HUES6 (cell line): ENCODE data around the gene EML1.

ENCODE experiments used
- H3K27ac ChIP-seq: 2 replicates; pipeline ENCODE4 v1.7.0; 2013; ENCODE audit warnings: low read depth, mild to moderate bottlenecking, low read length, inconsistent platforms
- H3K27me3 ChIP-seq: 2 replicates; pipeline ENCODE4 v1.6.1; 2013; ENCODE audit warnings: low read length; ENCODE audit not compliant: control insufficient read depth, insufficient read depth
- H3K36me3 ChIP-seq: 2 replicates; pipeline ENCODE4 v1.6.1; 2013; ENCODE audit warnings: low read length; ENCODE audit not compliant: control insufficient read depth, insufficient read depth
- H3K4me1 ChIP-seq: 2 replicates; pipeline ENCODE4 v1.6.1; 2013; ENCODE audit warnings: low read length; ENCODE audit not compliant: control insufficient read depth, insufficient read depth
- H3K4me3 ChIP-seq: 2 replicates; pipeline ENCODE4 v1.5.1; 2013; ENCODE audit warnings: low read depth, low read length
- H3K9ac ChIP-seq: one replicate; pipeline ENCODE4 v1.6.1; 2013; ENCODE audit warnings: mild to moderate bottlenecking, low read length
- H3K9me3 ChIP-seq: 2 replicates; pipeline ENCODE4 v1.6.1; 2013; ENCODE audit warnings: low read depth, low read length; ENCODE audit not compliant: control insufficient read depth, insufficient read depth

The EML1 gene

GRCh38 chr14:99983251-99984015 lies 190.2 kb downstream of the EML1 start:
- H3K27ac ChIP-seq: no peak overlapping the region
- no peaks in the 10 kb centered on the region for H3K36me3 ChIP-seq
- no peaks in the 10 kb centered on the region for H3K27me3 ChIP-seq
- H3K4me3 ChIP-seq: no peak overlapping the region
- peaks cover 9% of the 10 kb centered on the region; the same call in 1 of the 2 replicates for H3K4me1 ChIP-seq
- no peak overlapping the region for H3K9ac ChIP-seq
- peaks cover 7% of the 10 kb centered on the region for H3K9me3 ChIP-seq

- peaks cover 9% of the 10 kb centered on the region; the same call in 1 of the 2 replicates for H3K4me1 ChIP-seq
- no peaks in the 10 kb centered on the region for H3K36me3 ChIP-seq
- no peak overlapping the region for H3K4me3 ChIP-seq
- peaks cover 7% of the 10 kb centered on the region for H3K9me3 ChIP-seq
- no peaks in the 10 kb centered on the region for H3K27me3 ChIP-seq
- H3K9ac ChIP-seq: no peak overlapping the region
- no peak overlapping the region for H3K27ac ChIP-seq
These were observed 190.8 kb downstream of the EML1 start for GRCh38 chr14:99984036-99984435.

- Histone ChIP-seq H3K9me3 (peaks cover 7% of the 10 kb centered on the region), H3K4me3 (no peak overlapping the region), H3K36me3 (no peaks in the 10 kb centered on the region), H3K27ac (no peak overlapping the region), H3K4me1 (peaks cover 9% of the 10 kb centered on the region; the same call in 1 of the 2 replicates), H3K9ac (no peak overlapping the region), H3K27me3 (no peaks in the 10 kb centered on the region)
These were observed 193.2 kb downstream of the EML1 start for GRCh38 chr14:99986396-99986795.

- Histone ChIP-seq H3K9me3 (peaks cover 10% of the 10 kb centered on the region), H3K36me3 (no peaks in the 10 kb centered on the region), H3K4me1 (no peaks in the 10 kb centered on the region), H3K4me3 (no peak overlapping the region), H3K9ac (no peak overlapping the region), H3K27me3 (no peaks in the 10 kb centered on the region), H3K27ac (no peak overlapping the region)
These were observed 195.8 kb downstream of the EML1 start for GRCh38 chr14:99989032-99989431.

GRCh38 chr14:99990268-99991170 lies 197.3 kb downstream of the EML1 start:
- H3K36me3 ChIP-seq: no peaks in the 10 kb centered on the region
- no peak overlapping the region for H3K9ac ChIP-seq
- H3K27ac ChIP-seq: no peak overlapping the region
- peaks cover 10% of the 10 kb centered on the region for H3K9me3 ChIP-seq
- no peak overlapping the region for H3K4me3 ChIP-seq
- H3K27me3 ChIP-seq: no peaks in the 10 kb centered on the region
- H3K4me1 ChIP-seq: no peaks in the 10 kb centered on the region

GRCh38 chr14:99991331-99991730 lies 198.1 kb downstream of the EML1 start:
- H3K36me3 ChIP-seq: no peaks in the 10 kb centered on the region
- H3K4me3 ChIP-seq: no peak overlapping the region
- no peak overlapping the region for H3K9ac ChIP-seq
- no peaks in the 10 kb centered on the region for H3K27me3 ChIP-seq
- no peak overlapping the region for H3K27ac ChIP-seq
- H3K9me3 ChIP-seq: peaks cover 8% of the 10 kb centered on the region
- no peaks in the 10 kb centered on the region for H3K4me1 ChIP-seq
